ENCODE measurements around the gene HELZ2.

The HELZ2 gene

DNA sequence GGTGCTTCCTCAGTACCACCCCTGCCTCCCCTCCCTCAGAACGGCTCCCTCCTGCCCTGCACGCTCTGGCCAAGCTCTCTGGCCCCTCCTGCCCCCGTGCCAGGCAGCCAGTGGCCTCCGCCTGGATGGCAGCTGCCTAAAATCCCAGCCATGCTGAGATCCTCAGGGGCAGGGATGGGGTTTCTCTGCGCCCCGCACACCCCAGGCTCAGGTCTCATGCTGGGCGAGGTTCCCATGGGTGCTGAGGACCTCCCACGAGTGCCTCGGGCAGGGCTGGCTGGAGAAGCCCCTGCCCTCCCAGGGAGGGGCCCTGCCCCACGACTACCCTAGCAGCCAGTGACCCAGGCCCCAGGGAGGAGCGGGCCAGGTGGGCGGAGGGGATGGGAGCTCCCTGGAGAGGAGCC lies 39.6 kb downstream of the HELZ2 start:
- Mint-ChIP-seq H3K9me3 (no peaks in the 10 kb centered on the region), H3K36me3 (ENCODE audit: low read depth) (no peaks in the 10 kb centered on the region), H3K27ac (no peak overlapping the region), H3K4me3 (no peak overlapping the region), H3K27me3 (ENCODE audit: low read depth, poor library complexity) (no peaks in the 10 kb centered on the region), H3K4me1 (peaks cover 13% of the 10 kb centered on the region)
- DNase-seq: no peak
- TF ChIP-seq, protein P1, sequence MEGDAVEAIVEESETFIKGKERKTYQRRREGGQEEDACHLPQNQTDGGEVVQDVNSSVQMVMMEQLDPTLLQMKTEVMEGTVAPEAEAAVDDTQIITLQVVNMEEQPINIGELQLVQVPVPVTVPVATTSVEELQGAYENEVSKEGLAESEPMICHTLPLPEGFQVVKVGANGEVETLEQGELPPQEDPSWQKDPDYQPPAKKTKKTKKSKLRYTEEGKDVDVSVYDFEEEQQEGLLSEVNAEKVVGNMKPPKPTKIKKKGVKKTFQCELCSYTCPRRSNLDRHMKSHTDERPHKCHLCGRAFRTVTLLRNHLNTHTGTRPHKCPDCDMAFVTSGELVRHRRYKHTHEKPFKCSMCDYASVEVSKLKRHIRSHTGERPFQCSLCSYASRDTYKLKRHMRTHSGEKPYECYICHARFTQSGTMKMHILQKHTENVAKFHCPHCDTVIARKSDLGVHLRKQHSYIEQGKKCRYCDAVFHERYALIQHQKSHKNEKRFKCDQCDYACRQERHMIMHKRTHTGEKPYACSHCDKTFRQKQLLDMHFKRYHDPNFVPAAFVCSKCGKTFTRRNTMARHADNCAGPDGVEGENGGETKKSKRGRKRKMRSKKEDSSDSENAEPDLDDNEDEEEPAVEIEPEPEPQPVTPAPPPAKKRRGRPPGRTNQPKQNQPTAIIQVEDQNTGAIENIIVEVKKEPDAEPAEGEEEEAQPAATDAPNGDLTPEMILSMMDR (IDR thresholded peaks at IDR 0.05): no peak

DNA sequence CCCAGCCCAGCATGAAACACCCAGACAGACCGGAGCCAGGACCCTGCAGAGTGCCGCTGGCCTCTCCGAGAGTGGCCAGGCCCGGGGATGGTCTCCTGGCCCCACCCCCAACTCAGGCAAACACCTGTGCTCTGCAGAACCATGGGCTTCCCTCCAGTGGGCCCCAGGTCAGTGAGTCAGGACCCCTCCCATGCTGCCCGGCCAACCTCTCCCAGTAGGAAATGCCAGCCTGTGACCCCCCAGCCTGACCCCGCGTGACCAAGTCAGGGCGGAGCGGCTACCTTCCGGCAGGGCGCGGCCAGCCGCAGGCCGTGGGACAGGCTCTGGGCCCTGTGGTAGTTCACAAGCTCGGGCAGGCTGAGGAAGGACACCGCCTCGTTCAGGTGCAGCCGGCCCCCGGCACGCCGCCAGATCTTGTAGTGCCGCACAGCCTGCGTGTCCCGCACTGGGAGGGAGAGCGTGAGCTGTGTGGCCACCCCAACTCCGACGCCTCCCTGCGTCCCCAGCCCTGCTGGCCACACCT lies 40.1 kb downstream of the HELZ2 start:
- H3K27ac Mint-ChIP-seq: no peak overlapping the region
- TF ChIP-seq, protein P1 (IDR thresholded peaks at IDR 0.05): no peak
- peak; percentile 13 for DNase-seq
- H3K27me3 Mint-ChIP-seq (ENCODE audit: low read depth, poor library complexity): no peaks in the 10 kb centered on the region
- H3K4me3 Mint-ChIP-seq: no peak overlapping the region
- no peaks in the 10 kb centered on the region for H3K36me3 Mint-ChIP-seq (ENCODE audit: low read depth)
- peaks cover 16% of the 10 kb centered on the region for H3K4me1 Mint-ChIP-seq
- H3K9me3 Mint-ChIP-seq: no peaks in the 10 kb centered on the region

DNA sequence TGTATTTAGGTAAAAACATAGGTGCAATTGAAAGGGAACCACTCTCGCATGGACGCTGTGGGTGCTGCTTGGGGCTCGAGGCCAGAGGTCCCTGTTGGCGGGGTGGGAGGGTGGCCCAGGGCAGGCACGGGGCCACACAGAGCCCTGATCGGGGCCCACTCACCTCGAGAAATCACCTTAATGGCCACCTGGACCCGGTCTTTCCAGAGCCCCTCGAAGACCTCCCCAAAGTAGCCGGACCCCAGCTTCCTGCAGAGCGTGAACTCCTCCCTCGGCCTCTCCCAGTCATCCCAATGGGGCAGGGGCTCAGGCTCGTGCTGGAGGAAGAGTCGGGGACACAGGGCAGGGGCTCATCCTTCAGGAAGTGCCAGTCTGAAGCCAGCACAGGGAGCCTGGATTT lies 40.7 kb downstream of the HELZ2 start:
- H3K27ac Mint-ChIP-seq: no peak overlapping the region
- no peak for DNase-seq
- no peaks in the 10 kb centered on the region for H3K27me3 Mint-ChIP-seq (ENCODE audit: low read depth, poor library complexity)
- no peak overlapping the region for H3K4me3 Mint-ChIP-seq
- TF ChIP-seq, protein P1 (IDR thresholded peaks at IDR 0.05): no peak
- H3K9me3 Mint-ChIP-seq: no peaks in the 10 kb centered on the region
- no peaks in the 10 kb centered on the region for H3K36me3 Mint-ChIP-seq (ENCODE audit: low read depth)
- peaks cover 22% of the 10 kb centered on the region for H3K4me1 Mint-ChIP-seq

DNA sequence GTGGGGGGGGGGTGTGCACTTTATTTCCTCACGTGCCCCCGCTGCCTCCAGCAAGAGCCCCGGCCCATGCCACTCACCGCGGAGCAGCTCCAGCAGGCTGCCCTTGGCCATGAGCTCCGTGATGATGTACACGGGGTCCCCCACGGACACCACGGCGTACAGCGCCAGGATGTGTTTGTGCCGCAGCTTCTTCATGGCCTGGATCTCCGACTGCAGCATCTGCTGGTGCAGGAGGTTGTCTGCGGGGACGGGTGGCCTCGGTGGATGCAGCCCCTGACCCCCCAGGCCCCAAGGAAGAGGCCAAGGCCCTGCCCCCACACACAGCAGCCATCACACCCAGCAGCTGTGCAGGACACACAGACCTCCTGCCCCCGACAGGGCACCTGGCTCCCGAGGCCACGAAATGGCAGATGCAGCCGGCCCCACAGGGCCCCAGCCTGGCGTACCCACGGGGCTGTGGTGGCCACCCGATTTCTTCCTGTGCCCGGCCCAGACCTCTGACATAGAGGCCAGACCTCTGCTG lies 41.5 kb downstream of the HELZ2 start:
- H3K36me3 Mint-ChIP-seq (ENCODE audit: low read depth): no peaks in the 10 kb centered on the region

DNA sequence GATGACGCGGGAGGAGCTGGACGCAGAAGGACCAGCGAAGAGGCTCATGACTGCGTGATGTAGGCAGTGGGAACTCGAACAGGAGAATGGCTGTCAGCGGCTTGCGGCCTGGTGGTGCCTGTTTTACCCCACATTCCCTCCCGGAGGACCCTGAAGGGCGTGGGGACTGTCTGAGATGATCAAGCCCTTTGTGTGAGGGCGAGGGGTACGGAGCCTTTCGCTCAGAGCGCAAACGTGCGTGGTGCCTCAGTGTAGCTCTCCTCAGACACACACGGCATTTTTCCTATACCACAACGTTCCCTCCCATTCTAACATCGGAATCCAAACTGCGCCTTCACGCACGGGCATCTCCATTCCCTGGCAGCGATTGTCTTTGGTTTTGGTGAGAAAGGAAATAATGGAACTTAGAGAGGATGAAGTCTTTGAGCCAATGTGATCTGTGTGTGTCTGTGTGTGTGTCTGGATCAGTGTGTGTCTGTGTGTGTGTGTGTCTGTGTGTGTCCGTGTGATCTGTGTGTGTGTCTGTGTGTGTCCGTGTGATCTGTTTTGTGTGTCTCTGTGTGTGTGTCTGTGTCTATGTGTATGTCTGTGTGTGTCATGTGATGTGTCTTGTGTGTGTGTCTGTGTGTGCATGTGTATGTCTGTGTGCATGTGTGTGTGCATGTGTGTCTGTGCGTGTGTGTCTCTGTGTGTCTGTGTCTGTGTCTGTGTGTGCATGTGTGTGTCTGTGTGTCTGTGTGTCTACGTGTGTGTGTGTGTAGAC lies 42.2 kb downstream of the HELZ2 start:
- H3K27ac Mint-ChIP-seq: no peak overlapping the region
- no peaks in the 10 kb centered on the region for H3K36me3 Mint-ChIP-seq (ENCODE audit: low read depth)
- TF ChIP-seq, protein P1 (IDR thresholded peaks at IDR 0.05): no peak
- DNase-seq: no peak
- no peaks in the 10 kb centered on the region for H3K9me3 Mint-ChIP-seq
- peaks cover 30% of the 10 kb centered on the region for H3K4me1 Mint-ChIP-seq
- H3K4me3 Mint-ChIP-seq: no peak overlapping the region
- H3K27me3 Mint-ChIP-seq (ENCODE audit: low read depth, poor library complexity): no peaks in the 10 kb centered on the region

More for the DNA sequence above, 41.5 kb downstream of the HELZ2 start:
- Mint-ChIP-seq H3K27ac (no peak overlapping the region), H3K4me1 (peaks cover 26% of the 10 kb centered on the region), H3K4me3 (no peak overlapping the region), H3K27me3 (ENCODE audit: low read depth, poor library complexity) (no peaks in the 10 kb centered on the region), H3K9me3 (no peaks in the 10 kb centered on the region)
- DNase-seq: no peak
- TF ChIP-seq, protein P1 (IDR thresholded peaks at IDR 0.05): no peak

DNA sequence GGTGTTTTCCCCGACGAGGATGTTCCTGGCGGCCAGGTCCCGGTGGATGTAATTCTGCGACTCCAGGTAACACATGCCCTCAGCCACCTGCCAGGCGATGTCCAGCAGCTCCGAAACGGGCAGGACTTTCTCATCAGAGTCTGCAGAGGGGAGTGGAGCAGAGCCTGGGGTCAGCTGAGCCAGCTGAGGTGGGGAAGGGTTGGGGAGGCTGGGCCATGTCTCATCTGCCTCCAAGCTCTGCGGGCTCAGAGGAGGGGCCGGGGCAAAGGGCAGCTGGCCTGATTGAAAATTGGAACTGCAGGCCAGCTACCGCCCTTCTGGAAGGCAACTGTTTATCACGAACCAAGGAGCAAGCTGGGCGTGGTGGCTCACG lies 43.3 kb downstream of the HELZ2 start:
- Mint-ChIP-seq H3K27me3 (ENCODE audit: low read depth, poor library complexity) (no peaks in the 10 kb centered on the region), H3K9me3 (no peaks in the 10 kb centered on the region), H3K4me1 (peaks cover 24% of the 10 kb centered on the region), H3K36me3 (ENCODE audit: low read depth) (no peaks in the 10 kb centered on the region), H3K27ac (no peak overlapping the region), H3K4me3 (no peak overlapping the region)
- TF ChIP-seq, protein P1 (IDR thresholded peaks at IDR 0.05): no peak
- no peak for DNase-seq
